Hepatocyte (in vitro differentiated cells): ENCODE measurements around the gene ATP2B3.

Source experiments
- EZH2 ChIP-seq: fragments of 200-600 bp; sonication (generic); IDR thresholded peaks from 2 replicates; pipeline ENCODE4 v1.6.1; 2016; ENCODE audit warnings: antibody characterized with exemption, mild to moderate bottlenecking, borderline replicate concordance
- EZH2phosphoT487 ChIP-seq: fragments of 200-600 bp; sonication (generic); IDR thresholded peaks from one replicate; pipeline ENCODE4 v1.6.1; 2018; ENCODE audit warnings: antibody characterized with exemption, mild to moderate bottlenecking, low read depth, moderate library complexity; ENCODE audit not compliant: unreplicated experiment, severe bottlenecking
- TF ChIP-seq, protein P1 (sequence below): fragments of 200-600 bp; sonication (generic); IDR thresholded peaks from 2 replicates; pipeline ENCODE4 v1.5.1; 2016; ENCODE audit warnings: antibody characterized with exemption, mild to moderate bottlenecking; ENCODE audit not compliant: poor library complexity

DNA sequence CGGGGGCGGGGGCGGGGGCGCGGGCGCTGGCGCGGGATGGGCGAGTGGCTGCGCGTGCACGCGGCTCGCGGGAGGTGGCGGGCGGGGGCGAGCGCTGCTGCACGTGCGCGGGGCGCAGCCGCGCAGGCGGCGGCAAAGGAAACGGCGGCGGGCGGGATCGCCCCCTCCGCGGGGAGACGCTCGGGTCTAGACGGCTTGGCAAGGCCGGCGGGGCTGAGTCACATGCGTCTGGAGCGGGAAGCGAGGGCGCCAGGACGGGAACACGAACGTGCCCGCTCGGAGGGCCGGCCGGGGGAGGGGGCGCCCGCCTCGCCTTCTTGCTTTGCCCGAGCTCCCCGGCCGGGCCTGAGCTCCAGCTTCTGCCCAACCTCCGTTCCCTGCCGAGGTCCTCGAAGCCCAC is 42.7 kb upstream of the ATP2B3 start:
- TF ChIP-seq, protein P1, sequence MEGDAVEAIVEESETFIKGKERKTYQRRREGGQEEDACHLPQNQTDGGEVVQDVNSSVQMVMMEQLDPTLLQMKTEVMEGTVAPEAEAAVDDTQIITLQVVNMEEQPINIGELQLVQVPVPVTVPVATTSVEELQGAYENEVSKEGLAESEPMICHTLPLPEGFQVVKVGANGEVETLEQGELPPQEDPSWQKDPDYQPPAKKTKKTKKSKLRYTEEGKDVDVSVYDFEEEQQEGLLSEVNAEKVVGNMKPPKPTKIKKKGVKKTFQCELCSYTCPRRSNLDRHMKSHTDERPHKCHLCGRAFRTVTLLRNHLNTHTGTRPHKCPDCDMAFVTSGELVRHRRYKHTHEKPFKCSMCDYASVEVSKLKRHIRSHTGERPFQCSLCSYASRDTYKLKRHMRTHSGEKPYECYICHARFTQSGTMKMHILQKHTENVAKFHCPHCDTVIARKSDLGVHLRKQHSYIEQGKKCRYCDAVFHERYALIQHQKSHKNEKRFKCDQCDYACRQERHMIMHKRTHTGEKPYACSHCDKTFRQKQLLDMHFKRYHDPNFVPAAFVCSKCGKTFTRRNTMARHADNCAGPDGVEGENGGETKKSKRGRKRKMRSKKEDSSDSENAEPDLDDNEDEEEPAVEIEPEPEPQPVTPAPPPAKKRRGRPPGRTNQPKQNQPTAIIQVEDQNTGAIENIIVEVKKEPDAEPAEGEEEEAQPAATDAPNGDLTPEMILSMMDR, result no peak
- no peak for TF ChIP-seq EZH2
- TF ChIP-seq EZH2phosphoT487, result no peak
